MM.1S (cell line): ENCODE measurements around the gene CXCR1.
A peak's percentile ranks its signal among the peaks of the same experiment; 100 is the strongest.
"Not testable (repeated sequence)": the region's sequence is repeated elsewhere in the genome, so short reads cannot be mapped to it uniquely, and the experiment has no call there.

Experiments
- DNase-seq: peaks from one replicate; pipeline ENCODE4 v3.0.0-alpha.2; 2015
- H2AFZ ChIP-seq: fragments of 300-600 bp; sonication (generic); 2 replicates; pipeline ENCODE4 v1.6.0; 2016; ENCODE audit warnings: antibody characterized with exemption, low read length
- H3F3A ChIP-seq: fragments of 300-600 bp; sonication (generic); 2 replicates; pipeline ENCODE4 v1.6.1; 2016; ENCODE audit warnings: mild to moderate bottlenecking, antibody characterized with exemption, low read length, moderate library complexity, mixed read lengths; ENCODE audit not compliant: insufficient read depth
- H3K27ac ChIP-seq: fragments of 300-600 bp; sonication (generic); 2 replicates; pipeline ENCODE4 v1.5.1; 2016; ENCODE audit warnings: mild to moderate bottlenecking, low read length
- H3K27me3 ChIP-seq: fragments of 300-600 bp; sonication (generic); replicated peaks from 2 replicates; pipeline ENCODE4 v1.6.0; 2016; ENCODE audit warnings: low read length; ENCODE audit not compliant: insufficient read depth
- H3K36me3 ChIP-seq: fragments of 300-600 bp; sonication (generic); replicated peaks from 2 replicates; pipeline ENCODE4 v1.6.1; 2016; ENCODE audit warnings: mild to moderate bottlenecking, low read length, mixed read lengths; ENCODE audit not compliant: insufficient read depth
- H3K4me1 ChIP-seq: fragments of 300-600 bp; sonication (generic); 2 replicates; pipeline ENCODE4 v1.6.1; 2016; ENCODE audit warnings: low read length, mixed read lengths
- H3K4me2 ChIP-seq: fragments of 300-600 bp; sonication (generic); 2 replicates; pipeline ENCODE4 v1.6.0; 2016; ENCODE audit warnings: low read depth, low read length
- H3K4me3 ChIP-seq: fragments of 300-600 bp; sonication (generic); 2 replicates; pipeline ENCODE4 v1.5.1; 2016; ENCODE audit warnings: low read length, mixed read lengths
- H3K79me2 ChIP-seq: fragments of 300-600 bp; sonication (generic); 2 replicates; pipeline ENCODE4 v1.6.1; 2016; ENCODE audit warnings: mixed run types, low read length, mixed read lengths
- H3K9ac ChIP-seq: fragments of 300-600 bp; sonication (generic); 2 replicates; pipeline ENCODE4 v1.6.1; 2016; ENCODE audit warnings: low read length, mixed read lengths
- H3K9me2 ChIP-seq: fragments of 300-600 bp; sonication (generic); replicated peaks from 2 replicates; pipeline ENCODE4 v1.6.1; 2016; ENCODE audit warnings: mild to moderate bottlenecking, low read length, mixed read lengths; ENCODE audit not compliant: insufficient read depth
- H3K9me3 ChIP-seq: fragments of 300-600 bp; sonication (generic); replicated peaks from 2 replicates; pipeline ENCODE4 v1.6.1; 2016; ENCODE audit warnings: mild to moderate bottlenecking, low read length, mixed read lengths; ENCODE audit not compliant: insufficient read depth
- H4K20me1 ChIP-seq: fragments of 300-600 bp; sonication (generic); 2 replicates; pipeline ENCODE4 v1.6.1; 2016; ENCODE audit warnings: mild to moderate bottlenecking, low read length, moderate library complexity, mixed read lengths; ENCODE audit not compliant: insufficient read depth
- CTCF ChIP-seq: fragments of 300-600 bp; sonication (generic); IDR thresholded peaks from 2 replicates; pipeline ENCODE4 v1.5.1; 2016; ENCODE audit warnings: antibody characterized with exemption, low read length, mixed read lengths
- EZH2 ChIP-seq: fragments of 300-600 bp; sonication (generic); optimal IDR thresholded peaks from 2 replicates; pipeline ENCODE3; 2017; ENCODE audit warnings: low read depth, mild to moderate bottlenecking, antibody characterized with exemption, low read length, mixed read lengths
- EZH2phosphoT487 ChIP-seq: fragments of 300-600 bp; sonication (generic); IDR thresholded peaks from 2 replicates; pipeline ENCODE4 v1.6.1; 2018; ENCODE audit warnings: antibody characterized with exemption, low read length

The CXCR1 gene

GRCh38 chr2:218172845-218173244, 6.1 kb upstream of the CXCR1 start:
- H3K4me2 ChIP-seq: no peak overlapping the region
- no peak overlapping the region for H3K27ac ChIP-seq
- no peaks in the 10 kb centered on the region for H3K79me2 ChIP-seq
- H2AFZ ChIP-seq: no peak overlapping the region
- TF ChIP-seq EZH2 (no peak), CTCF (no peak), EZH2phosphoT487 (no peak)
- H3K27me3 ChIP-seq: no peaks in the 10 kb centered on the region
- no peaks in the 10 kb centered on the region for H3K9me3 ChIP-seq
- H3K4me3 ChIP-seq: no peak overlapping the region
- H3K9me2 ChIP-seq: no peaks in the 10 kb centered on the region
- no peaks in the 10 kb centered on the region for H4K20me1 ChIP-seq
- H3K4me1 ChIP-seq: no peaks in the 10 kb centered on the region
- DNase-seq: no peak
- H3K36me3 ChIP-seq: no peaks in the 10 kb centered on the region
- no peaks in the 10 kb centered on the region for H3F3A ChIP-seq
- H3K9ac ChIP-seq: no peak overlapping the region

GRCh38 chr2:218171744-218172143, 5.0 kb upstream of the CXCR1 start:
- H3K9ac ChIP-seq, H2AFZ ChIP-seq, H3K27ac ChIP-seq, H4K20me1 ChIP-seq, H3K9me2 ChIP-seq, H3F3A ChIP-seq, H3K79me2 ChIP-seq, H3K4me2 ChIP-seq, DNase-seq, H3K9me3 ChIP-seq, H3K4me3 ChIP-seq, H3K4me1 ChIP-seq, H3K27me3 ChIP-seq, H3K36me3 ChIP-seq: not testable (repeated sequence)

- H3K9me2 ChIP-seq: no peaks in the 10 kb centered on the region
- no peak overlapping the region for H3K9ac ChIP-seq
- H3K4me1 ChIP-seq: peaks cover 9% of the 10 kb centered on the region
- no peak overlapping the region for H3K27ac ChIP-seq
- no peak for DNase-seq
- TF ChIP-seq EZH2phosphoT487 (no peak), EZH2 (no peak), CTCF (no peak)
- no peak overlapping the region for H3K4me2 ChIP-seq
- no peaks in the 10 kb centered on the region for H3K36me3 ChIP-seq
- H3K79me2 ChIP-seq: no peaks in the 10 kb centered on the region
- no peaks in the 10 kb centered on the region for H3K27me3 ChIP-seq
- H4K20me1 ChIP-seq: no peaks in the 10 kb centered on the region
- H3K4me3 ChIP-seq: no peak overlapping the region
- no peaks in the 10 kb centered on the region for H3F3A ChIP-seq
- H3K9me3 ChIP-seq: no peaks in the 10 kb centered on the region
- H2AFZ ChIP-seq: no peak overlapping the region
Measured at GRCh38 chr2:218169757-218170546, 3.2 kb upstream of the CXCR1 start.

GRCh38 chr2:218168635-218169462, 2.1 kb upstream of the CXCR1 start:
- Histone ChIP-seq H3K9ac (no peak overlapping the region), H4K20me1 (no peaks in the 10 kb centered on the region), H3K36me3 (no peaks in the 10 kb centered on the region), H3K79me2 (no peaks in the 10 kb centered on the region), H3F3A (no peaks in the 10 kb centered on the region), H3K9me2 (no peaks in the 10 kb centered on the region), H3K4me1 (peaks cover 9% of the 10 kb centered on the region), H3K4me2 (no peak overlapping the region), H3K27ac (no peak overlapping the region), H3K4me3 (no peak overlapping the region), H3K9me3 (no peaks in the 10 kb centered on the region), H3K27me3 (no peaks in the 10 kb centered on the region), H2AFZ (no peak overlapping the region)
- peak; percentile 62 for DNase-seq
- TF ChIP-seq EZH2 (no peak), CTCF (peak; percentile 81), EZH2phosphoT487 (no peak)
